Ascending aorta (tissue), 2 donors: Measurements from ENCODE around the gene EIF2B5. TPM values are rescaled to one million over a fixed set of nuclear protein-coding genes. Genes with fewer than 3 reads are reported as not detected.

ENCODE experiments used
- DNase-seq, 2 donors: peaks; one replicate each; pipeline ENCODE4 v3.0.0-alpha.2; 2019; ENCODE audit warnings: low spot score in 2 of 2
- H3K27ac ChIP-seq, 2 donors: fragments of 200-600 bp; sonication (generic); one replicate each; pipeline ENCODE4 v1.5.1; 2016 to 2017; ENCODE audit warnings: mild to moderate bottlenecking in 1 of 2
- H3K27me3 ChIP-seq: fragments of 200-600 bp; sonication (generic); one replicate; pipeline ENCODE4 v1.5.1; 2017
- H3K36me3 ChIP-seq, 2 donors: fragments of 200-600 bp; sonication (generic); one replicate each; pipeline ENCODE4 v1.5.1; 2016
- H3K4me1 ChIP-seq, 2 donors: fragments of 200-600 bp; sonication (generic); one replicate each; pipeline ENCODE4 v1.5.1; 2016 to 2017; ENCODE audit warnings: mild to moderate bottlenecking in 1 of 2
- H3K4me3 ChIP-seq, 2 donors: fragments of 200-600 bp; sonication (generic); one replicate each; pipeline ENCODE4 v1.5.1; 2016 to 2017; ENCODE audit warnings: mild to moderate bottlenecking in 1 of 2
- H3K9me3 ChIP-seq, 2 donors: fragments of 200-600 bp; sonication (generic); one replicate each; pipeline ENCODE4 v1.5.1; 2016
- CTCF ChIP-seq, 3 experiments: fragments of 200-600 bp in 2 of 3; fragments of 450-650 bp in 1 of 3; sonication (generic) in 2 of 3; IDR thresholded peaks; one replicate each; pipeline ENCODE4 v1.5.1; 2016 to 2019; ENCODE audit warnings: antibody characterized with exemption in 3 of 3, mild to moderate bottlenecking in 1 of 3, moderate library complexity in 1 of 3
- intact Hi-C: fragments of 100-400 bp; cut with DNase I; formaldehyde crosslinking; loops from one replicate; pipeline ENCODE4 v1.15.1; 2023
- total RNA-seq: library from RNA; depleted of rRNA; stranded (reverse); fragments of >200 nt; gene quantifications from one replicate; pipeline ENCODE4 v1.1.0, GENCODE V29; 2016

Gene EIF2B5
- total RNA-seq, 1 donor from 2014 or later: 24.7 TPM

GRCh38 chr3:184192889-184193288 is 57.7 kb downstream of the EIF2B5 start:
- Histone ChIP-seq H3K4me3 (no peak overlapping the region), H3K36me3 (peaks cover 75 to 84% of the 10 kb centered on the region in 2 donors), H3K27ac (no peak overlapping the region), H3K9me3 (no peaks in the 10 kb centered on the region), H3K27me3 (no peaks in the 10 kb centered on the region), H3K4me1 (no peaks in the 10 kb centered on the region)
- no peak for DNase-seq
- no peak for TF ChIP-seq CTCF (IDR thresholded peaks at IDR 0.05)
- intact Hi-C loops: no loop called here

GRCh38 chr3:184193991-184194539 is 58.9 kb downstream of the EIF2B5 start:
- intact Hi-C loops: no loop called here
- H3K9me3 ChIP-seq: no peaks in the 10 kb centered on the region
- peaks cover 69 to 73% of the 10 kb centered on the region in 2 donors for H3K36me3 ChIP-seq
- H3K27me3 ChIP-seq: no peaks in the 10 kb centered on the region
- H3K4me3 ChIP-seq: no peak overlapping the region
- H3K4me1 ChIP-seq: no peaks in the 10 kb centered on the region
- no peak overlapping the region for H3K27ac ChIP-seq
- no peak for DNase-seq
- TF ChIP-seq CTCF (IDR thresholded peaks at IDR 0.05): no peak

Other genes starting within 250 kb of the EIF2B5 start
- gene ABCC5, start 117.5 kb upstream of the EIF2B5 start, total RNA-seq: 16.2 TPM
- gene HTR3D, start 103.6 kb upstream of the EIF2B5 start, total RNA-seq: not detected
- not detected for gene HTR3C, start 82.3 kb upstream of the EIF2B5 start, total RNA-seq
- not detected for gene HTR3E, start 38.3 kb upstream of the EIF2B5 start, total RNA-seq
- 36.6 TPM for gene DVL3, start 20.0 kb downstream of the EIF2B5 start, total RNA-seq
- 101 TPM for gene AP2M1, start 39.5 kb downstream of the EIF2B5 start, total RNA-seq
- gene ABCF3, start 50.8 kb downstream of the EIF2B5 start, total RNA-seq: 93.3 TPM
- 0.32 TPM for gene VWA5B2, start 94.2 kb downstream of the EIF2B5 start, total RNA-seq
- 167 TPM for gene ALG3, start 113.6 kb downstream of the EIF2B5 start, total RNA-seq
- 4.8 TPM for gene EEF1AKMT4, start 114.3 kb downstream of the EIF2B5 start, total RNA-seq
- not detected for gene CAMK2N2, start 126.2 kb downstream of the EIF2B5 start, total RNA-seq
- not detected for gene ECE2, start 140.7 kb downstream of the EIF2B5 start, total RNA-seq
- gene PSMD2, start 163.9 kb downstream of the EIF2B5 start, total RNA-seq: 151 TPM
- gene EIF4G1, start 179.2 kb downstream of the EIF2B5 start, total RNA-seq: 192 TPM
- gene FAM131A, start 202.2 kb downstream of the EIF2B5 start, total RNA-seq: 47.7 TPM
- gene CLCN2, start 226.2 kb downstream of the EIF2B5 start, total RNA-seq: 31.2 TPM
- 26.0 TPM for gene POLR2H, start 226.4 kb downstream of the EIF2B5 start, total RNA-seq
- not detected for gene THPO, start 242.8 kb downstream of the EIF2B5 start, total RNA-seq
- 172 TPM for gene CHRD, start 244.7 kb downstream of the EIF2B5 start, total RNA-seq